H1 (cell line): Measurements from ENCODE around the gene CIPC. TPM values are rescaled to one million over a fixed set of nuclear protein-coding genes. Genes with fewer than 3 reads are reported as not detected.

Source experiments
- CTCF ChIA-PET: fragments of 300-600 bp; sonication (Branson Sonifier 250); formaldehyde crosslinking; loops from one replicate; lab custom pipeline; 2021; ENCODE audit not compliant: partially characterized antibody; lab: Charles Lee
- POLR2A ChIA-PET: fragments of 300-600 bp; sonication (Branson Sonifier 250); formaldehyde crosslinking; loops from one replicate; lab custom pipeline; 2021; ENCODE audit warnings: inconsistent platforms; ENCODE audit not compliant: partially characterized antibody; lab: Charles Lee
- DNase-seq, 2 experiments: peaks; one replicate each; pipeline versions ENCODE4 v3.0.0 to v3.0.0-alpha.2; 2010 to 2022; ENCODE audit warnings: low spot score in 2 of 2, low read depth in 1 of 2, mixed read lengths in 1 of 2
- FAIRE-seq: peaks from 2 replicates; lab custom pipeline; 2011; peaks lifted over from hg19 to GRCh38; lab: Jason Lieb, UNC
- H2AFZ ChIP-seq: 2 replicates; pipeline ENCODE4 v1.8.1; 2012; ENCODE audit warnings: low read length, inconsistent platforms
- H2AK5ac ChIP-seq: 2 replicates; pipeline ENCODE4 v1.6.1; 2013; ENCODE audit warnings: low read depth, low read length
- H2BK120ac ChIP-seq: replicated peaks from 2 replicates; pipeline ENCODE3; 2013; ENCODE audit warnings: low read depth, low read length, inconsistent platforms
- H2BK12ac ChIP-seq: 2 replicates; pipeline ENCODE4 v1.6.1; 2013; ENCODE audit warnings: low read depth, low read length
- H2BK15ac ChIP-seq: 2 replicates; pipeline ENCODE4 v1.6.1; 2013; ENCODE audit warnings: low read length
- H2BK20ac ChIP-seq: 2 replicates; pipeline ENCODE4 v1.6.1; 2013; ENCODE audit warnings: low read length
- H2BK5ac ChIP-seq: 2 replicates; pipeline ENCODE4 v1.6.1; 2013; ENCODE audit warnings: low read depth, low read length
- H3K14ac ChIP-seq: 2 replicates; pipeline ENCODE4 v1.6.1; 2013; ENCODE audit warnings: inconsistent platforms; ENCODE audit not compliant: insufficient read length
- H3K18ac ChIP-seq: 2 replicates; pipeline ENCODE4 v1.6.1; 2013; ENCODE audit warnings: low read length; ENCODE audit errors: extremely low read depth
- H3K23ac ChIP-seq: 2 replicates; pipeline ENCODE4 v1.6.1; 2013; ENCODE audit warnings: inconsistent platforms; ENCODE audit not compliant: insufficient read length
- H3K23me2 ChIP-seq: 2 replicates; pipeline ENCODE4 v1.6.1; 2013; ENCODE audit warnings: low read depth, low read length
- H3K27ac ChIP-seq: 2 replicates; pipeline ENCODE4 v1.6.1; 2011; ENCODE audit warnings: low read depth, low read length, inconsistent platforms
- H3K27me3 ChIP-seq, 4 experiments: replicated peaks in 1 of 4; 1 replicate in 1 of 4; 2 replicates in 3 of 4; pipeline versions ENCODE4 v1.6.1 to v1.8.1; 2011 to 2013; ENCODE audit warnings: low read length in 3 of 4, mild to moderate bottlenecking in 3 of 4, inconsistent platforms in 2 of 4, mixed read lengths in 2 of 4, moderate library complexity in 1 of 4; ENCODE audit not compliant: control insufficient read depth in 3 of 4, insufficient read depth in 3 of 4; ENCODE audit errors: extremely low read depth in 1 of 4
- H3K36me3 ChIP-seq, 4 experiments: 2 replicates each; pipeline versions ENCODE4 v1.6.1 to v1.8.1; 2011 to 2013; ENCODE audit warnings: mild to moderate bottlenecking in 4 of 4, low read length in 3 of 4, moderate library complexity in 2 of 4, control low read depth in 1 of 4, inconsistent platforms in 1 of 4; ENCODE audit not compliant: insufficient read depth in 4 of 4, control insufficient read depth in 2 of 4
- H3K4ac ChIP-seq: replicated peaks from 2 replicates; pipeline ENCODE3; 2013; ENCODE audit warnings: low read length, low read depth, mixed read lengths, inconsistent platforms; ENCODE audit not compliant: insufficient read length
- H3K4me1 ChIP-seq, 4 experiments: replicated peaks in 1 of 4; 1 replicate in 1 of 4; 2 replicates in 3 of 4; pipeline versions ENCODE4 v1.6.1 to v1.8.1; 2011 to 2013; ENCODE audit warnings: low read length in 3 of 4, inconsistent platforms in 2 of 4, mixed read lengths in 1 of 4; ENCODE audit not compliant: insufficient read depth in 4 of 4, control insufficient read depth in 3 of 4
- H3K4me2 ChIP-seq, 2 experiments: 2 replicates each; pipeline versions ENCODE4 v1.6.1 to v1.8.1; 2011 to 2013; ENCODE audit warnings: low read depth in 2 of 2, low read length in 2 of 2, control low read depth in 1 of 2, inconsistent platforms in 1 of 2, mild to moderate bottlenecking in 1 of 2; ENCODE audit not compliant: insufficient read depth in 1 of 2
- H3K4me3 ChIP-seq, 4 experiments: fragments of 200-600, 300-600 bp in 1 of 4; sonication (generic), shearing (Covaris generic), sonication (Bioruptor Twin) in 1 of 4; 2 replicates each; pipeline versions ENCODE4 v1.5.1 to v1.8.1; 2011 to 2016; ENCODE audit warnings: low read length in 4 of 4, low read depth in 3 of 4, control low read depth in 2 of 4, inconsistent platforms in 2 of 4, mild to moderate bottlenecking in 2 of 4, mixed read lengths in 1 of 4, moderate library complexity in 1 of 4; ENCODE audit not compliant: insufficient read depth in 2 of 4; ENCODE audit errors: extremely low read depth in 1 of 4
- H3K56ac ChIP-seq: replicated peaks from 2 replicates; pipeline ENCODE3; 2013; ENCODE audit warnings: low read depth, mild to moderate bottlenecking, mixed read lengths, low read length, inconsistent platforms; ENCODE audit not compliant: insufficient read length
- H3K79me1 ChIP-seq: 2 replicates; pipeline ENCODE4 v1.6.1; 2013; ENCODE audit warnings: low read depth, low read length, control low read depth
- H3K79me2 ChIP-seq, 2 experiments: 2 replicates each; pipeline versions ENCODE4 v1.6.1 to v1.8.1; 2012 to 2013; ENCODE audit warnings: low read length in 2 of 2, mild to moderate bottlenecking in 2 of 2, inconsistent platforms in 1 of 2; ENCODE audit not compliant: insufficient read depth in 2 of 2, control insufficient read depth in 1 of 2
- H3K9ac ChIP-seq, 4 experiments: replicated peaks in 1 of 4; 1 replicate in 1 of 4; 2 replicates in 3 of 4; pipeline versions ENCODE4 v1.6.1 to v1.8.1; 2011 to 2013; ENCODE audit warnings: low read depth in 3 of 4, low read length in 3 of 4, control low read depth in 2 of 4, mild to moderate bottlenecking in 2 of 4, moderate library complexity in 2 of 4, inconsistent platforms in 1 of 4; ENCODE audit errors: extremely low read depth in 1 of 4
- H3K9me3 ChIP-seq, 2 experiments: 2 replicates each; pipeline versions ENCODE4 v1.6.1 to v1.8.1; 2012 to 2013; ENCODE audit warnings: mild to moderate bottlenecking in 2 of 2, moderate library complexity in 2 of 2, control low read depth in 1 of 2, inconsistent platforms in 1 of 2, low read depth in 1 of 2, low read length in 1 of 2, mixed read lengths in 1 of 2; ENCODE audit not compliant: insufficient read depth in 2 of 2
- H4K20me1 ChIP-seq, 2 experiments: replicated peaks in 1 of 2; 2 replicates each; pipeline versions ENCODE3 to v1.8.1; 2011 to 2013; ENCODE audit warnings: inconsistent platforms in 2 of 2, low read length in 2 of 2, mild to moderate bottlenecking in 1 of 2; ENCODE audit not compliant: insufficient read depth in 2 of 2, control insufficient read depth in 1 of 2
- H4K5ac ChIP-seq: 2 replicates; pipeline ENCODE4 v1.6.1; 2013; ENCODE audit warnings: low read length, low read depth, mixed read lengths, inconsistent platforms; ENCODE audit not compliant: insufficient read length
- H4K8ac ChIP-seq: 2 replicates; pipeline ENCODE4 v1.8.0; 2013; ENCODE audit warnings: mild to moderate bottlenecking, moderate library complexity, low read length, inconsistent platforms; ENCODE audit not compliant: insufficient read depth; ENCODE audit errors: extremely low read depth
- H4K91ac ChIP-seq: replicated peaks from 2 replicates; pipeline ENCODE3; 2013; ENCODE audit warnings: low read length, mixed read lengths, inconsistent platforms; ENCODE audit not compliant: insufficient read length
- CBX8 ChIP-seq: fragments of 300-800, 300-1000 bp; sonication (generic); IDR thresholded peaks from 2 replicates; pipeline ENCODE4 v1.7.1; 2016; ENCODE audit warnings: low read depth, low read length, borderline replicate concordance
- HDAC6 ChIP-seq: IDR thresholded peaks from one replicate; pipeline ENCODE4 v1.7.1; 2012; ENCODE audit warnings: low read depth, mild to moderate bottlenecking, inconsistent platforms, low read length, moderate library complexity
- NRF1 ChIP-seq: IDR thresholded peaks from 2 replicates; pipeline ENCODE4 v1.6.1; 2011; ENCODE audit warnings: mild to moderate bottlenecking, low read depth, low read length, improper control_type of control experiment
- RAD21 ChIP-seq, 2 experiments: IDR thresholded peaks in 1 of 2; conservative IDR thresholded peaks in 1 of 2; 2 replicates each; pipeline ENCODE4 v1.6.1; 2011; ENCODE audit warnings: low read depth in 2 of 2, low read length in 2 of 2, improper control_type of control experiment in 1 of 2, inconsistent platforms in 1 of 2, mild to moderate bottlenecking in 1 of 2, moderate library complexity in 1 of 2
- RNF2 ChIP-seq: fragments of 200-900, 300-1000 bp; sonication (generic); IDR thresholded peaks from 2 replicates; pipeline ENCODE4 v1.7.1; 2016; ENCODE audit warnings: borderline replicate concordance, low read depth, mild to moderate bottlenecking, antibody characterized with exemption, low read length; ENCODE audit not compliant: poor library complexity, severe bottlenecking; ENCODE audit errors: missing control alignments
- SIN3A ChIP-seq, 2 experiments: IDR thresholded peaks in 1 of 2; conservative IDR thresholded peaks in 1 of 2; 2 replicates each; pipeline ENCODE4 v1.6.1; 2011 to 2012; ENCODE audit warnings: low read length in 2 of 2, improper control_type of control experiment in 1 of 2, low read depth in 1 of 2, mild to moderate bottlenecking in 1 of 2
- TBP ChIP-seq: IDR thresholded peaks from 2 replicates; pipeline ENCODE4 v1.6.1; 2011; ENCODE audit warnings: low read depth, low read length, improper control_type of control experiment
- YY1 ChIP-seq: IDR thresholded peaks from 2 replicates; pipeline ENCODE4 v1.6.1; 2011; ENCODE audit warnings: low read depth, mild to moderate bottlenecking, low read length
- polyA plus RNA-seq, 7 experiments: library from polyadenylated mRNA; depleted of rRNA in 3 of 7; stranded (reverse) in 5 of 7; unstranded in 2 of 7; fragments of >200 nt in 5 of 7; fragments of 200-250 nt in 2 of 7; gene quantifications; 1 replicate in 5 of 7; 2 replicates in 1 of 7; 4 replicates in 1 of 7; pipeline versions ENCODE4 v1.2.1 to v1.2.3, GENCODE V29; 2011 to 2013; ENCODE audit warnings: missing spikeins in 2 of 7, mixed read lengths in 2 of 7
- total RNA-seq: library from RNA; stranded (reverse); fragmentation: NEBNext Ultra II Directional; extraction: Animal tissue kit (Norgen Biotek cat#: 25700); gene quantifications from 2 replicates; pipeline ENCODE4 v1.2.1, GENCODE V29; 2021

Gene CIPC
- total and polyA plus RNA-seq, 2 of the 8 experiments (the other 6 are each of a cell fraction or from before 2014, with no cell fraction given): 13.9 to 32.7 TPM

DNA sequence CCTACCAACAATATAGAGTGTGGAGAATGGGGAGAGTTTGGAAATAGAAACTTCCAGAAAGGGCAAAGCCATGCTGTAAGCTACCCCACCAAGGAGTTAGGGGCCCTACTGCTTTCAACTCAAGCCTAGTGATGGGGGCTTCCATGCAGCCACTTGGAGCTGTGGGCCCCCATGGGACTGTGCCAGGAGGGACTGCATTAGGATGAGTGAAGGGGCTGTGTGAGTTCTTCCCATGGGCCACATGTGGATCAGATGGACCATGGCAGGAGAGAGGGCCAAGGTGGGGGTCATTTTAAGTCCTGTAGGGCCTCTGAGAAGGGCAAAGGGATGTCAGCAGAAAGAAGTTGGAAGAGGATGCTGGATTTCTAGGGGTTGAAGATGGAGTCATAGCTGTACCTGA lies 23.1 kb upstream of the CIPC start:
- Histone ChIP-seq H3K23me2 (no peaks in the 10 kb centered on the region), H3K4me1 (peaks cover 7 to 15% (median 12%) of the 10 kb centered on the region in 4 experiments; a peak in 6 of 7 replicates), H2BK120ac (no peak overlapping the region), H3K18ac (no peak overlapping the region), H4K5ac (no peak overlapping the region), H2BK5ac (no peak overlapping the region), H3K56ac (no peak overlapping the region), H3K23ac (no peak overlapping the region), H4K20me1 (no peaks in the 10 kb centered on the region), H3K27ac (no peak overlapping the region), H3K4ac (no peak overlapping the region), H4K8ac (no peak overlapping the region), H4K91ac (no peak overlapping the region), H3K27me3 (no peaks in the 10 kb centered on the region; a peak in 1 of 7 replicates), H2BK12ac (peak overlapping the region; percentile 30; the same call in 1 of the 2 replicates), H3K79me1 (no peaks in the 10 kb centered on the region), H2BK15ac (no peak overlapping the region), H3K9me3 (0 out of 4 replicates have a peak, but pooled peaks cover 0 to under 1% of the 10 kb centered on the region in 2 experiments), H2BK20ac (no peak overlapping the region), H3K9ac (no peak overlapping the region), H3K79me2 (no peaks in the 10 kb centered on the region), H2AFZ (no peak overlapping the region), H3K4me3 (no peak overlapping the region), H2AK5ac (no peak overlapping the region), H3K4me2 (no peak overlapping the region), H3K36me3 (no peaks in the 10 kb centered on the region), H3K14ac (no peak overlapping the region)
- DNase-seq (no peak), FAIRE-seq (no peak)
- ChIA-PET POLR2A (interaction anchor here (1.0 to 3.7 kb wide), 2 partner anchors 12 to 162 kb away, joined by 4 to 45 read pairs; no protein-coding TSS in a partner anchor), CTCF (interaction anchor here (0.9 to 16.3 kb wide), 9 partner anchors 11 to 196 kb away, joined by 3 to 719 read pairs (median 8); no protein-coding TSS in a partner anchor)
- no peak for TF ChIP-seq RAD21 (IDR thresholded peaks at IDR 0.05 in 1 of 2, conservative IDR thresholded peaks at IDR 0.05 in 1 of 2; ENCODE audit: low read depth in 2 of 2, low read length in 2 of 2)
- TF ChIP-seq CBX8: no peak
- no peak for TF ChIP-seq RNF2
- no peak for TF ChIP-seq HDAC6
- TF ChIP-seq TBP: no peak
- TF ChIP-seq SIN3A (conservative IDR thresholded peaks at IDR 0.05 in 1 of 2, IDR thresholded peaks at IDR 0.05 in 1 of 2; ENCODE audit: low read depth in 1 of 2, low read length in 2 of 2): no peak
- no peak for TF ChIP-seq YY1
- TF ChIP-seq NRF1: no peak
